B cell (primary cell): ENCODE measurements around the gene SERPINE2. TPM values are rescaled to one million over a fixed set of nuclear protein-coding genes. Genes with fewer than 3 reads are reported as not detected.

ENCODE experiments used
- ATAC-seq: fragments of 200-7000 bp; cut with Tn5 transposase; one replicate; pipeline ENCODE4 v1.10.0; 2021; ENCODE audit warnings: low read depth, mild to moderate bottlenecking, moderate number of reproducible peaks, moderate library complexity
- CTCF ChIA-PET: fragments of 350-600 bp; sonication (Branson Sonifier 250); formaldehyde crosslinking; loops from one replicate; lab custom pipeline; 2021; ENCODE audit warnings: antibody characterized with exemption, inconsistent platforms; lab: Charles Lee
- POLR2A ChIA-PET: fragments of 350-600 bp; sonication (Branson Sonifier 250); formaldehyde crosslinking; loops from one replicate; lab custom pipeline; 2021; ENCODE audit warnings: antibody characterized with exemption; lab: Charles Lee
- DNase-seq: peaks from one replicate; pipeline ENCODE4 v3.0.0; 2013
- H2AFZ ChIP-seq: 2 replicates; pipeline ENCODE4 v1.6.1; 2012; ENCODE audit warnings: mild to moderate bottlenecking, low read depth, low read length; ENCODE audit not compliant: insufficient read depth, poor library complexity, severe bottlenecking
- H3K27ac ChIP-seq, 2 donors: 1 replicate in 1 of 2; 2 replicates in 1 of 2; pipeline ENCODE4 v1.5.1; 2012 to 2013; ENCODE audit warnings: low read length in 2 of 2, mild to moderate bottlenecking in 2 of 2, moderate library complexity in 1 of 2
- H3K27me3 ChIP-seq, 4 experiments: fragments of 200-600 bp in 1 of 4; sonication (generic) in 1 of 4; replicated peaks in 1 of 4; 1 replicate in 2 of 4; 2 replicates in 2 of 4; pipeline versions ENCODE4 v1.6.1 to v1.7.0; 2013 to 2016; ENCODE audit warnings: low read length in 3 of 4, mild to moderate bottlenecking in 2 of 4, mixed read lengths in 1 of 4, moderate library complexity in 1 of 4; ENCODE audit not compliant: insufficient read depth in 4 of 4, control insufficient read depth in 3 of 4; ENCODE audit errors: control extremely low read depth in 1 of 4
- H3K36me3 ChIP-seq, 2 experiments: replicated peaks in 1 of 2; 1 replicate in 1 of 2; 2 replicates in 1 of 2; pipeline versions ENCODE4 v1.6.1 to v1.7.1; 2013; ENCODE audit warnings: low read length in 1 of 2; ENCODE audit not compliant: insufficient read depth in 2 of 2, control insufficient read depth in 1 of 2; ENCODE audit errors: control extremely low read depth in 1 of 2, extremely low read depth in 1 of 2
- H3K4me1 ChIP-seq, 2 donors: fragments of 200-600 bp in 1 of 2; sonication (generic) in 1 of 2; 1 replicate in 1 of 2; 2 replicates in 1 of 2; pipeline versions ENCODE4 v1.5.1 to v1.6.1; 2013 to 2017; ENCODE audit warnings: low read length in 2 of 2; ENCODE audit not compliant: control insufficient read depth in 2 of 2, insufficient read depth in 2 of 2
- H3K4me2 ChIP-seq: replicated peaks from 2 replicates; pipeline ENCODE3; 2012; ENCODE audit warnings: mild to moderate bottlenecking, low read depth, low read length; ENCODE audit not compliant: poor library complexity, severe bottlenecking
- H3K4me3 ChIP-seq, 5 experiments: fragments of 200-600 bp in 1 of 5; sonication (generic) in 1 of 5; 1 replicate in 3 of 5; 2 replicates in 2 of 5; pipeline versions ENCODE4 v1.5.1 to v1.7.0; 2011 to 2016; ENCODE audit warnings: low read length in 4 of 5, mild to moderate bottlenecking in 4 of 5, low read depth in 2 of 5, control low read depth in 1 of 5, moderate library complexity in 1 of 5; ENCODE audit not compliant: insufficient read depth in 1 of 5; ENCODE audit errors: control extremely low read depth in 1 of 5, extremely low read depth in 1 of 5
- H3K79me2 ChIP-seq: fragments of 200-600 bp; sonication (generic); one replicate; pipeline ENCODE4 v1.6.0; 2016; ENCODE audit warnings: low read length; ENCODE audit not compliant: control insufficient read depth, insufficient read depth
- H3K9ac ChIP-seq: fragments of 200-600 bp; sonication (generic); 2 replicates; pipeline ENCODE4 v1.6.1; 2017; ENCODE audit warnings: mild to moderate bottlenecking, low read length, moderate library complexity
- H3K9me3 ChIP-seq, 3 donors: one replicate each; pipeline versions ENCODE4 v1.6.1 to v1.7.1; 2013; ENCODE audit warnings: low read length in 2 of 3; ENCODE audit not compliant: control insufficient read depth in 2 of 3, insufficient read depth in 1 of 3; ENCODE audit errors: control extremely low read depth in 1 of 3
- H4K20me1 ChIP-seq: 2 replicates; pipeline ENCODE4 v1.6.0; 2012; ENCODE audit warnings: mild to moderate bottlenecking, low read length; ENCODE audit not compliant: insufficient read depth, control insufficient read depth, poor library complexity, severe bottlenecking
- H3K27ac Mint-ChIP-seq: one replicate; pipeline ENCODE4 v1.8.0; 2021; ENCODE audit warnings: mixed read lengths
- H3K27me3 Mint-ChIP-seq: one replicate; pipeline ENCODE4 v1.8.0; 2021; ENCODE audit warnings: mixed read lengths
- H3K4me1 Mint-ChIP-seq: one replicate; pipeline ENCODE4 v1.8.0; 2021; ENCODE audit warnings: mixed read lengths
- H3K4me3 Mint-ChIP-seq: one replicate; pipeline ENCODE4 v1.8.0; 2021; ENCODE audit warnings: mixed read lengths
- H3K9me3 Mint-ChIP-seq: one replicate; pipeline ENCODE4 v1.8.0; 2022; ENCODE audit warnings: mixed read lengths; ENCODE audit not compliant: insufficient read depth
- CTCF ChIP-seq: fragments of 200-600 bp; IDR thresholded peaks from one replicate; pipeline ENCODE4 v1.8.0; 2022; ENCODE audit warnings: antibody characterized with exemption, mild to moderate bottlenecking
- EZH2 ChIP-seq: IDR thresholded peaks from 2 replicates; pipeline ENCODE4 v1.6.1; 2012; ENCODE audit warnings: borderline replicate concordance, low read depth, mild to moderate bottlenecking, moderate library complexity, low read length; ENCODE audit not compliant: insufficient read depth, poor library complexity, severe bottlenecking
- WGBS: methylation state at CpG from one replicate; pipeline ENCODE4 v1.1.5; 2013; ENCODE audit warnings: missing lambda C conversion rate; ENCODE audit not compliant: insufficient coverage; 5-methylcytosine and 5-hydroxymethylcytosine counted together
- intact Hi-C: fragments of 100-400 bp; cut with micrococcal nuclease; formaldehyde crosslinking; loops from one replicate; pipeline ENCODE4 v1.10.0; 2022
- polyA plus RNA-seq: library from polyadenylated mRNA; depleted of rRNA; stranded (reverse); fragments of >200 nt; gene quantifications from 2 replicates; pipeline ENCODE4 v1.2.3, GENCODE V29; 2012
- total RNA-seq, 2 donors: library from RNA; stranded (reverse); fragments of 120-200 nt in 1 of 2; gene quantifications; 1 replicate in 1 of 2; 2 replicates in 1 of 2; pipeline versions ENCODE4 v1.2.3 to v1.2.4, GENCODE V29; 2013 to 2022

SERPINE2 gene
- total and polyA plus RNA-seq, 2 donors (not counting 1 experiment from before 2014, with no cell fraction given), result 0.45 to 1.8 TPM

DNA sequence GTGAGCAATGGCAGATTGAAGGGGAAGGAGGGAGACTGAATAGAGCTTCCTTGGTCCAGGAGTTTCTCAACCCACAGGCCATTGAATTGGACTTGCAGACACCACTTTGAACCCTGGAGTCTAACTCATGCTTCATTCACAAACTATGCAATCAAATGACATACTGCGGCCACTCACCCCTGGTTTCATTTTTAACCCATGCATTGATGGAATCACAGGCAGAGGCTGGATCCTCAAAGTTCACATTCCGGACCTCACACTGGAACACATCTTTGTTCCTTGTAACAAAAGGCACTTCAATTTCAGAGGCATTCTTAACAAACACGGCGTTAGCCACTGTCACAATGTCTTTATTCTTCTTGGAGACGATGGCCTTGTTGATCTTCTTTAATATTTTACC is 41.1 kb downstream of the SERPINE2 start:
- H4K20me1 ChIP-seq, result no peaks in the 10 kb centered on the region
- peaks cover 0 to 5% (median 0%) of the 10 kb centered on the region in 3 donors for H3K9me3 ChIP-seq
- no peaks in the 10 kb centered on the region for H3K4me1 ChIP-seq
- no peak overlapping the region for H3K4me3 ChIP-seq
- ATAC-seq, result no peak
- Mint-ChIP-seq H3K27ac (no peak overlapping the region), H3K27me3 (no peaks in the 10 kb centered on the region), H3K4me1 (no peaks in the 10 kb centered on the region), H3K9me3 (no peaks in the 10 kb centered on the region), H3K4me3 (no peak overlapping the region)
- no peaks in the 10 kb centered on the region for H3K79me2 ChIP-seq
- intact Hi-C loops, result no loop called here
- TF ChIP-seq EZH2, result no peak
- no peak for TF ChIP-seq CTCF
- H2AFZ ChIP-seq, result no peak overlapping the region
- CTCF ChIA-PET, result interaction anchor here (1.2 to 2.7 kb wide), 3 partner anchors 14 to 286 kb away, joined by 3 to 11 read pairs (median 4); no protein-coding TSS in a partner anchor
- H3K9ac ChIP-seq, result no peak overlapping the region
- 94% methylated on average over 5 of the region's 5 CpGs for WGBS
- POLR2A ChIA-PET, result no interaction called here
- H3K27me3 ChIP-seq, result no peaks in the 10 kb centered on the region
- H3K36me3 ChIP-seq, result no peaks in the 10 kb centered on the region
- no peak overlapping the region for H3K27ac ChIP-seq
- no peak for DNase-seq
- H3K4me2 ChIP-seq, result no peak overlapping the region

GRCh38 chr2:223996391-223996790 is 42.7 kb downstream of the SERPINE2 start:
- Histone ChIP-seq H3K27ac (no peak overlapping the region), H4K20me1 (no peaks in the 10 kb centered on the region), H3K9ac (no peak overlapping the region), H3K4me3 (no peak overlapping the region), H3K9me3 (peaks cover 0 to 5% (median 0%) of the 10 kb centered on the region in 3 donors), H3K36me3 (no peaks in the 10 kb centered on the region), H3K4me1 (no peaks in the 10 kb centered on the region), H3K79me2 (no peaks in the 10 kb centered on the region), H2AFZ (no peak overlapping the region), H3K4me2 (no peak overlapping the region), H3K27me3 (no peaks in the 10 kb centered on the region)
- ChIA-PET POLR2A (no interaction called here), CTCF (interaction anchor here (1.1 to 7.6 kb wide), 4 partner anchors 10 to 289 kb away, joined by 3 to 307 read pairs (median 8); no protein-coding TSS in a partner anchor)
- H3K9me3 Mint-ChIP-seq, result no peaks in the 10 kb centered on the region
- intact Hi-C loops, result no loop called here
- H3K27me3 Mint-ChIP-seq, result no peaks in the 10 kb centered on the region
- 88% methylated on average over 1 of the region's 6 CpGs for WGBS
- no peak for DNase-seq
- no peak for ATAC-seq
- TF ChIP-seq CTCF, result no peak
- no peak for TF ChIP-seq EZH2
- no peak overlapping the region for H3K27ac Mint-ChIP-seq
- H3K4me3 Mint-ChIP-seq, result no peak overlapping the region
- no peaks in the 10 kb centered on the region for H3K4me1 Mint-ChIP-seq
